Breast epithelium (tissue), 4 donors: ENCODE data around the gene KIF4B. TPM values are rescaled to one million over a fixed set of nuclear protein-coding genes. Genes with fewer than 3 reads are reported as not detected.

Experiments used
- DNase-seq, 2 donors: peaks; one replicate each; pipeline ENCODE4 v3.0.0-alpha.2; 2019; ENCODE audit warnings: low spot score in 2 of 2
- H3K27ac ChIP-seq, 2 donors: fragments of 200-600 bp; sonication (generic) in 1 of 2; one replicate each; pipeline ENCODE4 v1.5.1; 2016 to 2019; ENCODE audit warnings: mild to moderate bottlenecking in 1 of 2
- H3K27me3 ChIP-seq, 2 donors: fragments of 200-600 bp; sonication (generic) in 1 of 2; one replicate each; pipeline versions ENCODE4 v1.5.1 to v1.6.0; 2017 to 2019; ENCODE audit warnings: control low read depth in 1 of 2, mild to moderate bottlenecking in 1 of 2
- H3K36me3 ChIP-seq: fragments of 200-600 bp; one replicate; pipeline ENCODE4 v1.5.1; 2019
- H3K4me1 ChIP-seq, 2 donors: fragments of 200-600 bp; sonication (generic); one replicate each; pipeline ENCODE4 v1.5.1; 2016 to 2019; ENCODE audit warnings: control low read depth in 1 of 2
- H3K4me3 ChIP-seq, 3 donors: fragments of 200-600 bp; sonication (generic); 1 replicate in 2 of 3; 2 replicates in 1 of 3; pipeline ENCODE4 v1.5.1; 2016 to 2019; ENCODE audit warnings: mild to moderate bottlenecking in 3 of 3, moderate library complexity in 2 of 3
- H3K9me3 ChIP-seq, 2 donors: fragments of 200-600 bp; sonication (generic) in 1 of 2; one replicate each; pipeline ENCODE4 v1.5.1; 2016 to 2019; ENCODE audit warnings: control low read depth in 1 of 2
- POLR2A ChIP-seq: fragments of 450-650 bp; IDR thresholded peaks from one replicate; pipeline ENCODE4 v1.6.1; 2016; ENCODE audit warnings: antibody characterized with exemption, mild to moderate bottlenecking, moderate library complexity
- POLR2AphosphoS5 ChIP-seq, 3 donors: sonication (generic); formaldehyde crosslinking; IDR thresholded peaks; one replicate each; pipeline ENCODE4 v1.6.1; 2017; ENCODE audit warnings: antibody characterized with exemption in 3 of 3
- intact Hi-C: fragments of 100-400 bp; cut with DNase I; formaldehyde crosslinking; loops from one replicate; pipeline ENCODE4 v1.15.1; 2023; ENCODE audit warnings: low total_unique reads
- total RNA-seq, 3 donors: library from RNA; depleted of rRNA; stranded (reverse); fragments of >200 nt; gene quantifications; one replicate each; pipeline ENCODE4 v1.1.0, GENCODE V29; 2016
- TF ChIP-seq, protein P1 (sequence below), 3 donors: fragments of 450-650 bp; IDR thresholded peaks; one replicate each; pipeline ENCODE4 v1.5.1; 2016 to 2017; ENCODE audit warnings: antibody characterized with exemption in 3 of 3, mild to moderate bottlenecking in 3 of 3, moderate library complexity in 3 of 3

Gene KIF4B, protein sequence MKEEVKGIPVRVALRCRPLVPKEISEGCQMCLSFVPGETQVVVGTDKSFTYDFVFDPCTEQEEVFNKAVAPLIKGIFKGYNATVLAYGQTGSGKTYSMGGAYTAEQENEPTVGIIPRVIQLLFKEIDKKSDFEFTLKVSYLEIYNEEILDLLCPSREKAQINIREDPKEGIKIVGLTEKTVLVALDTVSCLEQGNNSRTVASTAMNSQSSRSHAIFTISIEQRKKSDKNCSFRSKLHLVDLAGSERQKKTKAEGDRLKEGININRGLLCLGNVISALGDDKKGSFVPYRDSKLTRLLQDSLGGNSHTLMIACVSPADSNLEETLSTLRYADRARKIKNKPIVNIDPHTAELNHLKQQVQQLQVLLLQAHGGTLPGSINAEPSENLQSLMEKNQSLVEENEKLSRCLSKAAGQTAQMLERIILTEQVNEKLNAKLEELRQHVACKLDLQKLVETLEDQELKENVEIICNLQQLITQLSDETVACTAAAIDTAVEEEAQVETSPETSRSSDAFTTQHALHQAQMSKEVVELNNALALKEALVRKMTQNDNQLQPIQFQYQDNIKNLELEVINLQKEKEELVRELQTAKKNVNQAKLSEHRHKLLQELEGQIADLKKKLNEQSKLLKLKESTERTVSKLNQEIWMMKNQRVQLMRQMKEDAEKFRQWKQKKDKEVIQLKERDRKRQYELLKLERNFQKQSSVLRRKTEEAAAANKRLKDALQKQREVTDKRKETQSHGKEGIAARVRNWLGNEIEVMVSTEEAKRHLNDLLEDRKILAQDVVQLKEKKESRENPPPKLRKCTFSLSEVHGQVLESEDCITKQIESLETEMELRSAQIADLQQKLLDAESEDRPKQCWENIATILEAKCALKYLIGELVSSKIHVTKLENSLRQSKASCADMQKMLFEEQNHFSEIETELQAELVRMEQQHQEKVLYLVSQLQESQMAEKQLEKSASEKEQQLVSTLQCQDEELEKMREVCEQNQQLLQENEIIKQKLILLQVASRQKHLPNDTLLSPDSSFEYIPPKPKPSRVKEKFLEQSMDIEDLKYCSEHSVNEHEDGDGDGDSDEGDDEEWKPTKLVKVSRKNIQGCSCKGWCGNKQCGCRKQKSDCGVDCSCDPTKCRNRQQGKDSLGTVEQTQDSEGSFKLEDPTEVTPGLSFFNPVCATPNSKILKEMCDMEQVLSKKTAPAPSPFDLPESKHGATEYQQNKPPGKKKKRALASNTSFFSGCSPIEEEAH
- not detected for total RNA-seq

DNA sequence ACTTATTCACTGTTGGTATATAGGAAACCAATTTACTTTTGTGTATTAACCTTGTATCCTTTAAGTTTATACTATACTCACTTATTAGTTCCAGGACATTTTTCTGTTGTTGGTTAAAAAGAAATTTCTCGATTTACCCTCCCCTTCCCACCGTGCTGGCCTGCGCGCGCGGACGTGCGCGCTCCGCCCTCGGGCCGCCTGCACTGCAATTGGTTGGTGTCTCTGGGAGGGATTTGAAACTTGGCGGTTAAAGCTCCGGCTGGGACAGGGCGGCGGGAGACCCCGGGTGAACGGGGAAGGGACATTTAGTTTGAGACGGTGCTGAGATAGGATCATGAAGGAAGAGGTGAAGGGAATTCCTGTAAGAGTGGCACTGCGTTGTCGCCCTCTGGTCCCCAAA is at the start of gene KIF4B:
Gene KIF4B, plus strand, starts transcription at position 230 of the 400 bp plus-strand sequence. Its CDS starts 105 bp downstream, at position 335.
- Histone ChIP-seq H3K4me1 (no peaks in the 10 kb centered on the region), H3K27ac (no peak within 1 kb of the TSS), H3K4me3 (no peak within 1 kb of the TSS), H3K27me3 (no peaks in the 10 kb centered on the region), H3K36me3 (no peaks in the 10 kb centered on the region), H3K9me3 (peaks cover 0 to 4% of the 10 kb centered on the region in 2 donors)
- TF ChIP-seq POLR2A = no peak
- TF ChIP-seq, protein P1, sequence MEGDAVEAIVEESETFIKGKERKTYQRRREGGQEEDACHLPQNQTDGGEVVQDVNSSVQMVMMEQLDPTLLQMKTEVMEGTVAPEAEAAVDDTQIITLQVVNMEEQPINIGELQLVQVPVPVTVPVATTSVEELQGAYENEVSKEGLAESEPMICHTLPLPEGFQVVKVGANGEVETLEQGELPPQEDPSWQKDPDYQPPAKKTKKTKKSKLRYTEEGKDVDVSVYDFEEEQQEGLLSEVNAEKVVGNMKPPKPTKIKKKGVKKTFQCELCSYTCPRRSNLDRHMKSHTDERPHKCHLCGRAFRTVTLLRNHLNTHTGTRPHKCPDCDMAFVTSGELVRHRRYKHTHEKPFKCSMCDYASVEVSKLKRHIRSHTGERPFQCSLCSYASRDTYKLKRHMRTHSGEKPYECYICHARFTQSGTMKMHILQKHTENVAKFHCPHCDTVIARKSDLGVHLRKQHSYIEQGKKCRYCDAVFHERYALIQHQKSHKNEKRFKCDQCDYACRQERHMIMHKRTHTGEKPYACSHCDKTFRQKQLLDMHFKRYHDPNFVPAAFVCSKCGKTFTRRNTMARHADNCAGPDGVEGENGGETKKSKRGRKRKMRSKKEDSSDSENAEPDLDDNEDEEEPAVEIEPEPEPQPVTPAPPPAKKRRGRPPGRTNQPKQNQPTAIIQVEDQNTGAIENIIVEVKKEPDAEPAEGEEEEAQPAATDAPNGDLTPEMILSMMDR (IDR thresholded peaks at IDR 0.05) = no peak
- TF ChIP-seq POLR2AphosphoS5 (IDR thresholded peaks at IDR 0.05) = no peak
- intact Hi-C loops = no loop called here
- no peak for DNase-seq

DNA sequence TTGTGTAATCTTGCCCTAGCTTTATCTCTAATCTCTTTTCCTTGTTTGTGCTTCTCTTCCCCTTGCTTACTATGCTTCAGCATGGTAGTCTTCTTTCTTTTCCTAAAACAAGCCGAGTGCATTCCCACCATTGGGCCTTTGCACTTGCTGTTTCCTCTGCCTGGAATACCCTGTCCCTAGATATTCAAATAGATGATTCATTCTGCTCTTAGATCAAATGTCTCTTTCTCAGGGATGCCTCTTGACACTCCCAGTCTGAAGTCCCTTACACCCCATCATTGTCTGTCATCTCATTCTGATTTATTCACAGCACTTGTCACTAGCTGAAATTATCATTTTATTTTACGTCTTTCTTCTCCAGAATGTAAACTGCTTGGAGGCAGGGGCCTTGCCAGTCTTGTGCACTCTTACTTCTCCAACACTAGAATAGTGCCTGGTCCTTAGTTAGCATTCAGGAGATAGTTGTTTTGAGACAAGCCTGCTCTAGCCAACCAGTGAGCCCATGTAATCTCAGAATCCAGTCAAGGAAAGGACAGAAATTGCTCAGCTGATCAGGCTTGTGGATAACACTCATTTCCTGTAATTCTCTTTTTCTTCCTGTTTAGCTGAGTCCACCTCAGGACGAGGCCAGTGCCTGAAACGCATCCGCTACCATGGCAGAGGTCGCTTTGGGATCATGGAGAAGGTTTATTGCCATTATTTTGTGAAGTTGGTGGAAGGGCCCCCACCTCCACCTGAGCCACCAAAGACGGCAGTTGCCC is 47.3 kb upstream of the KIF4B start:
- H3K4me1 ChIP-seq = no peaks in the 10 kb centered on the region
- intact Hi-C loops = no loop called here
- no peaks in the 10 kb centered on the region for H3K27me3 ChIP-seq
- DNase-seq = no peak
- H3K27ac ChIP-seq = no peak overlapping the region
- no peaks in the 10 kb centered on the region for H3K9me3 ChIP-seq
- peaks cover 4% of the 10 kb centered on the region for H3K36me3 ChIP-seq
- TF ChIP-seq, protein P1 (IDR thresholded peaks at IDR 0.05) = no peak
- no peak for TF ChIP-seq POLR2AphosphoS5 (IDR thresholded peaks at IDR 0.05)
- no peak for TF ChIP-seq POLR2A
- no peak overlapping the region for H3K4me3 ChIP-seq

DNA sequence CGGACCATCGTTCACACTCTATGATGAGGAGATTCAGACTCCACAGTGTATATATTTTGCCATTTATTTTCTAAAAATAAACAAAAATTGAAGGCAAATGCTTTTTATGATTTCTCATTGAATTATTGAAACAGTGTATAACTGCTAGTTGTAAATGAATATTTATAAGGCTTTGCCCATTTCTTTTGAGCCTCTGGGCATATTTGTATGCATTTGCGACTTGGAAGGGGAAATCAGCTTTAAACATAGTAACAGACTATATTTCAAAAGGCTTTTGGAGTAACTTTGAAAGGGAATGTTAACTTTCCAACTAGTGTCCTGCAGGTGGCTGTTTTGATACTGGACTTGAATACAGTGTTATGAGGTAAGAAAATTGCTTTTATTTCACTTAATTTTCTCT is 46.7 kb upstream of the KIF4B start:
- H3K36me3 ChIP-seq = peaks cover 4% of the 10 kb centered on the region
- no peak for TF ChIP-seq POLR2AphosphoS5 (IDR thresholded peaks at IDR 0.05)
- no peak for TF ChIP-seq POLR2A
- TF ChIP-seq, protein P1 (IDR thresholded peaks at IDR 0.05) = no peak
- intact Hi-C loops = no loop called here
- no peak overlapping the region for H3K27ac ChIP-seq
- no peak for DNase-seq
- no peaks in the 10 kb centered on the region for H3K9me3 ChIP-seq
- no peaks in the 10 kb centered on the region for H3K27me3 ChIP-seq
- H3K4me3 ChIP-seq = no peak overlapping the region
- H3K4me1 ChIP-seq = no peaks in the 10 kb centered on the region

DNA sequence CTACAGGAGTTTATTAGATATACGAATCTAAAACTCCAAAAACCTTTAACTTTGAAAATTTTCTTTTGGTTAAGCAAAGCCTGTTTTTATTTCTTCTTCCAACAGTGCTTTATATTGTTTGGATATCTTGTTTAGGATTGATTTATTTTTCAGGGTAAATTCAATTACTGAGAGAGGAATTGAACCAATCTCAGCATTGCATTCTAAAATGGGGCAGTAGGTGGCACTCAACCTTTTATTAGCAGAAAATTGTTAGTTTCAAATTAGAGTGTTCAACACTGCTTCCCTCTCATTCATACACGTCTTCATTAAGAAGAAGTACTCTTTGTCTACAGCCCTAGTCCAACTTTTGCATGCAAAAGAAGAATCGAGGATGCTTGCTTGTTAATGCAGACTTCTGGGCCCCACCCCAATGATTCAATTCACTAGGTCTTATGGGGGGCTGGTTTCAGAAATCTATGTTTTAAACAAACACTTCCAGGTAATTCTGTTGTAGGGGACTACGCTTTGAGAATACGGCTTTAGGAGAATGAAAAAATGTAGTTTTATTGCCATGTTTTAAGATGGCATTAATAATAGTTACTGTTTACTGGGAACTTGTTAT is 46.0 kb upstream of the KIF4B start:
- no peak for TF ChIP-seq POLR2AphosphoS5 (IDR thresholded peaks at IDR 0.05)
- TF ChIP-seq, protein P1 (IDR thresholded peaks at IDR 0.05) = no peak
- TF ChIP-seq POLR2A = no peak
- Histone ChIP-seq H3K36me3 (peaks cover 4% of the 10 kb centered on the region), H3K27ac (no peak overlapping the region), H3K4me3 (no peak overlapping the region), H3K27me3 (no peaks in the 10 kb centered on the region), H3K9me3 (no peaks in the 10 kb centered on the region), H3K4me1 (no peaks in the 10 kb centered on the region)
- intact Hi-C loops = no loop called here
- no peak for DNase-seq
